IMR-90 (cell line): Measurements from ENCODE around the gene COL25A1. TPM values are rescaled to one million over a fixed set of nuclear protein-coding genes. Genes with fewer than 3 reads are reported as not detected.

ENCODE experiments used
- ATAC-seq: fragments of 200-7000 bp; cut with Tn5 transposase; 2 replicates; pipeline ENCODE4 v1.9.1; 2020; ENCODE audit warnings: low read depth, mild to moderate bottlenecking, moderate library complexity
- BruUV-seq: library from RNA; stranded (reverse); fragments of 400-500 nt; replicated peaks from 2 replicates; lab custom pipeline; 2021; lab: Mats Ljungman, UMichigan
- CTCF ChIA-PET: fragments of 300-600 bp; formaldehyde crosslinking; extraction: SDS; loops from one replicate; lab custom pipeline; 2021; ENCODE audit warnings: antibody characterized with exemption; lab: Yijun Ruan, JAX
- POLR2A ChIA-PET: fragments of 300-600 bp; sonication (Branson Sonifier 250); formaldehyde crosslinking; loops from one replicate; lab custom pipeline; 2022; ENCODE audit warnings: antibody characterized with exemption; ENCODE audit not compliant: unreplicated experiment; lab: Charles Lee
- DNase-seq: peaks from one replicate; pipeline ENCODE4 v3.0.0; 2013
- H2AFZ ChIP-seq: replicated peaks from 2 replicates; pipeline ENCODE3; 2013; ENCODE audit warnings: low read length, mild to moderate bottlenecking; ENCODE audit not compliant: poor library complexity
- H2AK5ac ChIP-seq: 2 replicates; pipeline ENCODE4 v1.6.1; 2013; ENCODE audit warnings: low read depth, low read length, inconsistent platforms
- H2AK9ac ChIP-seq: replicated peaks from 2 replicates; pipeline ENCODE3; 2013; ENCODE audit warnings: mild to moderate bottlenecking, low read depth, low read length, moderate library complexity; ENCODE audit not compliant: poor library complexity
- H2BK120ac ChIP-seq: 2 replicates; pipeline ENCODE4 v1.6.1; 2013; ENCODE audit warnings: low read depth, low read length, inconsistent platforms
- H2BK15ac ChIP-seq: 3 replicates; pipeline ENCODE4 v1.6.1; 2013; ENCODE audit warnings: low read depth, low read length, inconsistent platforms
- H2BK20ac ChIP-seq: 2 replicates; pipeline ENCODE4 v1.6.1; 2013; ENCODE audit warnings: low read depth, mild to moderate bottlenecking, inconsistent platforms, low read length, moderate library complexity
- H2BK5ac ChIP-seq: 2 replicates; pipeline ENCODE4 v1.6.1; 2013; ENCODE audit warnings: mild to moderate bottlenecking, low read depth, low read length, inconsistent platforms; ENCODE audit not compliant: poor library complexity, severe bottlenecking
- H3K14ac ChIP-seq: replicated peaks from 2 replicates; pipeline ENCODE4 v1.6.1; 2013; ENCODE audit warnings: low read depth, low read length, inconsistent platforms
- H3K18ac ChIP-seq: 2 replicates; pipeline ENCODE4 v1.6.1; 2013; ENCODE audit warnings: low read depth, low read length, control low read depth
- H3K23ac ChIP-seq: 2 replicates; pipeline ENCODE4 v1.6.1; 2013; ENCODE audit warnings: low read depth, low read length, inconsistent platforms
- H3K27ac ChIP-seq: 2 replicates; pipeline ENCODE4 v1.5.1; 2013; ENCODE audit warnings: mild to moderate bottlenecking, control low read depth, low read length; ENCODE audit not compliant: insufficient read depth
- H3K27me3 ChIP-seq: 2 replicates; pipeline ENCODE4 v1.6.1; 2013; ENCODE audit warnings: low read length; ENCODE audit not compliant: control insufficient read depth, insufficient read depth
- H3K36me3 ChIP-seq: 2 replicates; pipeline ENCODE4 v1.6.1; 2013; ENCODE audit warnings: low read length, mixed read lengths; ENCODE audit not compliant: control insufficient read depth, insufficient read depth
- H3K4ac ChIP-seq: 2 replicates; pipeline ENCODE4 v1.6.1; 2013; ENCODE audit warnings: low read depth, low read length, inconsistent platforms
- H3K4me1 ChIP-seq: 2 replicates; pipeline ENCODE4 v1.6.1; 2013; ENCODE audit warnings: low read length, mixed read lengths; ENCODE audit not compliant: control insufficient read depth, insufficient read depth
- H3K4me2 ChIP-seq: 2 replicates; pipeline ENCODE4 v1.6.1; 2013; ENCODE audit warnings: low read depth, mild to moderate bottlenecking, control low read depth, low read length, moderate library complexity
- H3K4me3 ChIP-seq: 2 replicates; pipeline ENCODE4 v1.5.1; 2013; ENCODE audit warnings: low read depth, mild to moderate bottlenecking, control low read depth, low read length, moderate library complexity; ENCODE audit not compliant: insufficient read depth
- H3K56ac ChIP-seq: 2 replicates; pipeline ENCODE4 v1.6.1; 2013; ENCODE audit warnings: low read length, inconsistent platforms; ENCODE audit not compliant: insufficient read depth; ENCODE audit errors: extremely low read depth
- H3K79me1 ChIP-seq, 2 experiments: 2 replicates each; pipeline ENCODE4 v1.6.1; 2013; ENCODE audit warnings: low read length in 2 of 2, inconsistent platforms in 1 of 2, low read depth in 1 of 2
- H3K9ac ChIP-seq: 2 replicates; pipeline ENCODE4 v1.6.1; 2013; ENCODE audit warnings: low read depth, low read length, control low read depth
- H3K9me1 ChIP-seq: 2 replicates; pipeline ENCODE4 v1.6.1; 2013; ENCODE audit warnings: low read length, inconsistent platforms; ENCODE audit not compliant: insufficient read depth
- H3K9me3 ChIP-seq: 2 replicates; pipeline ENCODE4 v1.6.1; 2013; ENCODE audit warnings: low read length; ENCODE audit not compliant: control insufficient read depth, insufficient read depth
- H4K20me1 ChIP-seq: 2 replicates; pipeline ENCODE4 v1.6.1; 2013; ENCODE audit warnings: low read length, inconsistent platforms; ENCODE audit not compliant: insufficient read depth
- H4K5ac ChIP-seq: 2 replicates; pipeline ENCODE4 v1.6.1; 2013; ENCODE audit warnings: mild to moderate bottlenecking, low read depth, low read length, control low read depth
- H4K8ac ChIP-seq, 2 experiments: 2 replicates each; pipeline ENCODE4 v1.6.1; 2013; ENCODE audit warnings: low read depth in 2 of 2, low read length in 2 of 2, control low read depth in 1 of 2, inconsistent platforms in 1 of 2
- H4K91ac ChIP-seq: 2 replicates; pipeline ENCODE4 v1.6.1; 2013; ENCODE audit warnings: low read depth, low read length, inconsistent platforms; ENCODE audit not compliant: insufficient read depth
- BHLHE40 ChIP-seq: fragments of 150-350 bp; IDR thresholded peaks from 2 replicates; pipeline ENCODE4 v1.6.1; 2016; ENCODE audit warnings: mild to moderate bottlenecking, low read depth, low read length
- CEBPB ChIP-seq: IDR thresholded peaks from 2 replicates; pipeline ENCODE4 v1.6.1; 2012; ENCODE audit warnings: low read depth, low read length, improper control_type of control experiment
- CHD1 ChIP-seq: IDR thresholded peaks from 2 replicates; pipeline ENCODE4 v1.6.1; 2012; ENCODE audit warnings: low read depth, low read length, improper control_type of control experiment
- CTCF ChIP-seq: conservative IDR thresholded peaks from 2 replicates; pipeline ENCODE4 v1.5.1; 2012; ENCODE audit warnings: mild to moderate bottlenecking, low read depth, low read length, improper control_type of control experiment
- ELK1 ChIP-seq: fragments of 150-350 bp; IDR thresholded peaks from 2 replicates; pipeline ENCODE4 v1.6.1; 2016; ENCODE audit warnings: low read depth, mild to moderate bottlenecking, low read length, moderate library complexity, borderline replicate concordance
- FOS ChIP-seq: fragments of 150-350 bp; IDR thresholded peaks from 2 replicates; pipeline ENCODE4 v1.6.1; 2016; ENCODE audit warnings: low read depth, low read length
- MAFK ChIP-seq: IDR thresholded peaks from 2 replicates; pipeline ENCODE4 v1.6.1; 2012; ENCODE audit warnings: low read depth, low read length, improper control_type of control experiment
- MAZ ChIP-seq: IDR thresholded peaks from 2 replicates; pipeline ENCODE4 v1.6.1; 2012; ENCODE audit warnings: low read depth, mild to moderate bottlenecking, low read length, improper control_type of control experiment, moderate library complexity, borderline replicate concordance
- MXI1 ChIP-seq: IDR thresholded peaks from 2 replicates; pipeline ENCODE4 v1.6.1; 2012; ENCODE audit warnings: low read depth, mild to moderate bottlenecking, low read length, moderate library complexity, borderline replicate concordance
- NFE2L2 ChIP-seq: fragments of 150-350 bp; IDR thresholded peaks from 2 replicates; pipeline ENCODE4 v1.6.1; 2016; ENCODE audit warnings: low read depth, mild to moderate bottlenecking, low read length
- POLR2A ChIP-seq: IDR thresholded peaks from 2 replicates; pipeline ENCODE4 v1.6.1; 2012; ENCODE audit warnings: mild to moderate bottlenecking, low read depth, low read length
- RAD21 ChIP-seq: IDR thresholded peaks from 2 replicates; pipeline ENCODE4 v1.6.1; 2012; ENCODE audit warnings: low read length, improper control_type of control experiment
- RCOR1 ChIP-seq: IDR thresholded peaks from 2 replicates; pipeline ENCODE4 v1.6.1; 2012; ENCODE audit warnings: mild to moderate bottlenecking, low read length, improper control_type of control experiment; ENCODE audit not compliant: insufficient replicate concordance
- RFX5 ChIP-seq: IDR thresholded peaks from 2 replicates; pipeline ENCODE4 v1.8.0; 2012; ENCODE audit warnings: low read depth, mild to moderate bottlenecking, low read length, moderate library complexity
- SMC3 ChIP-seq: fragments of 150-350 bp; IDR thresholded peaks from 2 replicates; pipeline ENCODE4 v1.6.1; 2016; ENCODE audit warnings: low read depth, mild to moderate bottlenecking, antibody characterized with exemption, low read length, moderate library complexity
- WGBS, 2 experiments: methylation state at CpG; one replicate each; pipeline versions ENCODE4 v1.1.5 to v1.1.7; 2013; ENCODE audit warnings: missing lambda C conversion rate in 2 of 2; ENCODE audit not compliant: insufficient read length in 1 of 2; ENCODE audit errors: extremely low coverage in 2 of 2; 5-methylcytosine and 5-hydroxymethylcytosine counted together
- dilution Hi-C: fragments of 300-500 bp; cut with HindIII; formaldehyde crosslinking; loops from one replicate; pipeline ENCODE4 v1.14.3; 2018; ENCODE audit warnings: low sequenced_read_pairs; ENCODE audit not compliant: unreplicated experiment
- in situ Hi-C: fragments of 300-500 bp; cut with MboI; formaldehyde crosslinking; loops from 3 replicates; pipeline ENCODE4 v1.14.3; 2019; ENCODE audit warnings: low sequenced_read_pairs, inconsistent platforms, mixed read lengths
- intact Hi-C: fragments of 100-400 bp; cut with micrococcal nuclease; formaldehyde crosslinking; loops from 2 replicates; pipeline ENCODE4 v1.10.0; 2022
- polyA plus RNA-seq, 3 experiments: library from polyadenylated mRNA; depleted of rRNA; stranded (reverse); fragments of >200 nt; gene quantifications; 2 replicates each; pipeline ENCODE4 v1.2.3, GENCODE V29; 2012; ENCODE audit warnings: low replicate concordance in 1 of 3
- total RNA-seq: library from RNA; depleted of rRNA; stranded (reverse); fragments of >200 nt; gene quantifications from 2 replicates; pipeline ENCODE4 v1.2.3, GENCODE V29; 2012
- TF ChIP-seq, protein P1 (sequence below): fragments of 150-350 bp; IDR thresholded peaks from 2 replicates; pipeline ENCODE4 v1.6.1; 2017; ENCODE audit warnings: mild to moderate bottlenecking, antibody characterized with exemption, low read length, low read depth

COL25A1 gene
- total and polyA plus RNA-seq, 2 of the 4 experiments (the other 2 are of a cell fraction): under 0.01 to 0.05 TPM

DNA sequence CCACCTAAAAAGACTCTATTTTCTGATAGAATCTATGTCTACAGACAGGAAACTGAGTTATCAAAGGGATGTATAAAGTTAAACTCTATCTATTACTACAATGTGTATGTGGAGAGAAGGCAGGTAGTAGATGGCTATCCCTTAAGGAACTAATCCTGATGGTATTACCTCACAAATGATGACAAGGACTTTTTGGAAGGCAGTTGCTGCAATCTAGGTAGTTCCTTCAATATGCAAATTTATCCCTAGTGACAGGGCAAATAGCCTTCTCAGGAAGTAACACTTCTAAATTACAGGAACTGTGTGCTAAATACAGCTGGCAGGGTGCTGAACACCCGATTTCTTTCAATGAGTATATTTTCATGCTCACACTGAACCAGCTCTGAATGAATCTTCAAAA, 177.4 kb downstream of the COL25A1 start:
- no peak overlapping the region for H2AK9ac ChIP-seq
- no peak for ATAC-seq
- TF ChIP-seq, protein P1, sequence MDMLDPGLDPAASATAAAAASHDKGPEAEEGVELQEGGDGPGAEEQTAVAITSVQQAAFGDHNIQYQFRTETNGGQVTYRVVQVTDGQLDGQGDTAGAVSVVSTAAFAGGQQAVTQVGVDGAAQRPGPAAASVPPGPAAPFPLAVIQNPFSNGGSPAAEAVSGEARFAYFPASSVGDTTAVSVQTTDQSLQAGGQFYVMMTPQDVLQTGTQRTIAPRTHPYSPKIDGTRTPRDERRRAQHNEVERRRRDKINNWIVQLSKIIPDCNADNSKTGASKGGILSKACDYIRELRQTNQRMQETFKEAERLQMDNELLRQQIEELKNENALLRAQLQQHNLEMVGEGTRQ: no peak
- TF ChIP-seq CTCF (no peak), SMC3 (no peak), RAD21 (no peak), FOS (no peak), CHD1 (no peak), CEBPB (no peak), RCOR1 (no peak), MXI1 (no peak), BHLHE40 (no peak), ELK1 (no peak), MAFK (no peak), RFX5 (no peak), NFE2L2 (no peak), POLR2A (no peak), MAZ (no peak)
- no peak overlapping the region for H2BK5ac ChIP-seq
- no peak for DNase-seq
- CTCF ChIA-PET: no interaction called here
- no peak overlapping the region for H2BK120ac ChIP-seq
- no peaks in the 10 kb centered on the region for H3K36me3 ChIP-seq
- H2AK5ac ChIP-seq: no peak overlapping the region
- H3K79me1 ChIP-seq: no peaks in the 10 kb centered on the region
- no peaks in the 10 kb centered on the region for H3K9me1 ChIP-seq
- dilution Hi-C loops: no loop called here
- H3K27ac ChIP-seq: no peak overlapping the region
- H4K5ac ChIP-seq: no peak overlapping the region
- POLR2A ChIA-PET: no interaction called here
- intact Hi-C loops: no loop called here
- no peaks in the 10 kb centered on the region for H3K27me3 ChIP-seq
- no peak overlapping the region for H2BK20ac ChIP-seq
- H3K9ac ChIP-seq: no peak overlapping the region
- H2BK15ac ChIP-seq: no peak overlapping the region
- H3K56ac ChIP-seq: no peak overlapping the region
- no peaks in the 10 kb centered on the region for H3K9me3 ChIP-seq
- H3K18ac ChIP-seq: no peak overlapping the region
- BruUV-seq: no TSS peak
- H3K4me1 ChIP-seq: no peaks in the 10 kb centered on the region
- no peak overlapping the region for H2AFZ ChIP-seq
- no peak overlapping the region for H3K14ac ChIP-seq
- no peak overlapping the region for H4K91ac ChIP-seq
- in situ Hi-C loops: no loop called here
- H3K4me3 ChIP-seq: no peak overlapping the region
- H4K20me1 ChIP-seq: no peaks in the 10 kb centered on the region
- no peak overlapping the region for H4K8ac ChIP-seq
- H3K23ac ChIP-seq: no peak overlapping the region
- H3K4me2 ChIP-seq: no peak overlapping the region
- no CpG with 5 or more reads among the region's 1 CpG for WGBS, 2 experiments
- no peak overlapping the region for H3K4ac ChIP-seq
